Astrocyte (in vitro differentiated cells and primary cell): Measurements from ENCODE around the gene DYNC1I1. TPM values are rescaled to one million over a fixed set of nuclear protein-coding genes. Genes with fewer than 3 reads are reported as not detected.

Experiments used
- DNase-seq: peaks from one replicate; pipeline ENCODE4 v3.0.0-alpha.2; 2010; ENCODE audit warnings: low read depth
- FAIRE-seq: peaks from 2 replicates; lab custom pipeline; 2011; peaks lifted over from hg19 to GRCh38; lab: Jason Lieb, UNC
- H2AFZ ChIP-seq: 2 replicates; pipeline ENCODE4 v1.6.0; 2012; ENCODE audit warnings: low read depth, low read length, inconsistent platforms
- H3K27ac ChIP-seq: 2 replicates; pipeline ENCODE4 v1.5.1; 2011; ENCODE audit warnings: low read depth, low read length, inconsistent platforms
- H3K27me3 ChIP-seq: 2 replicates; pipeline ENCODE4 v1.6.0; 2011; ENCODE audit warnings: low read length, inconsistent platforms; ENCODE audit not compliant: insufficient read depth
- H3K36me3 ChIP-seq: 2 replicates; pipeline ENCODE4 v1.5.1; 2011; ENCODE audit warnings: low read length, inconsistent platforms; ENCODE audit not compliant: insufficient read depth
- H3K4me1 ChIP-seq: 2 replicates; pipeline ENCODE4 v1.5.1; 2011; ENCODE audit warnings: low read length, inconsistent platforms; ENCODE audit not compliant: insufficient read depth
- H3K4me2 ChIP-seq: 2 replicates; pipeline ENCODE4 v1.6.0; 2012; ENCODE audit warnings: low read length, inconsistent platforms
- H3K4me3 ChIP-seq: 2 replicates; pipeline ENCODE4 v1.5.1; 2011; ENCODE audit warnings: low read depth, mild to moderate bottlenecking, low read length, inconsistent platforms; ENCODE audit not compliant: insufficient read depth
- H3K79me2 ChIP-seq: 2 replicates; pipeline ENCODE4 v1.6.0; 2012; ENCODE audit warnings: mild to moderate bottlenecking, low read length, inconsistent platforms; ENCODE audit not compliant: insufficient read depth
- H3K9ac ChIP-seq: 2 replicates; pipeline ENCODE4 v1.6.0; 2012; ENCODE audit warnings: mild to moderate bottlenecking, low read length, inconsistent platforms
- H3K9me3 ChIP-seq: 2 replicates; pipeline ENCODE4 v1.5.1; 2012; ENCODE audit warnings: low read depth, mild to moderate bottlenecking, low read length, inconsistent platforms; ENCODE audit not compliant: insufficient read depth
- H4K20me1 ChIP-seq: 2 replicates; pipeline ENCODE4 v1.6.0; 2012; ENCODE audit warnings: low read length, inconsistent platforms; ENCODE audit not compliant: insufficient read depth
- H3K27ac Mint-ChIP-seq: one replicate; pipeline ENCODE4 v1.8.0; 2021; ENCODE audit warnings: mild to moderate bottlenecking, mixed read lengths; ENCODE audit not compliant: unreplicated experiment
- H3K27me3 Mint-ChIP-seq: one replicate; pipeline ENCODE4 v1.8.0; 2021; ENCODE audit warnings: low read depth, mixed read lengths; ENCODE audit not compliant: unreplicated experiment
- H3K36me3 Mint-ChIP-seq: one replicate; pipeline ENCODE4 v1.8.0; 2021; ENCODE audit warnings: low read depth, mixed read lengths; ENCODE audit not compliant: unreplicated experiment
- H3K4me1 Mint-ChIP-seq: one replicate; pipeline ENCODE4 v1.8.0; 2021; ENCODE audit warnings: low read depth, mixed read lengths; ENCODE audit not compliant: unreplicated experiment
- H3K4me3 Mint-ChIP-seq: one replicate; pipeline ENCODE4 v1.8.0; 2021; ENCODE audit warnings: mild to moderate bottlenecking, moderate library complexity, mixed read lengths; ENCODE audit not compliant: unreplicated experiment
- H3K9me3 Mint-ChIP-seq: one replicate; pipeline ENCODE4 v1.8.0; 2021; ENCODE audit warnings: mild to moderate bottlenecking, mixed read lengths; ENCODE audit not compliant: unreplicated experiment
- EZH2 ChIP-seq: IDR thresholded peaks from 2 replicates; pipeline ENCODE4 v1.6.1; 2012; ENCODE audit warnings: mild to moderate bottlenecking, low read length, inconsistent platforms; ENCODE audit not compliant: insufficient read depth
- total RNA-seq: library from RNA; stranded (reverse); gene quantifications from 2 replicates; pipeline ENCODE4 v1.2.1, GENCODE V29; 2021
- TF ChIP-seq, protein P1 (sequence below): IDR thresholded peaks from 2 replicates; pipeline ENCODE4 v1.5.1; 2011; ENCODE audit warnings: low read depth, mild to moderate bottlenecking, inconsistent platforms, low read length, moderate library complexity; ENCODE audit not compliant: insufficient read depth

DYNC1I1 gene
- total RNA-seq, 1 donor from 2014 or later: 3.2 TPM

DNA sequence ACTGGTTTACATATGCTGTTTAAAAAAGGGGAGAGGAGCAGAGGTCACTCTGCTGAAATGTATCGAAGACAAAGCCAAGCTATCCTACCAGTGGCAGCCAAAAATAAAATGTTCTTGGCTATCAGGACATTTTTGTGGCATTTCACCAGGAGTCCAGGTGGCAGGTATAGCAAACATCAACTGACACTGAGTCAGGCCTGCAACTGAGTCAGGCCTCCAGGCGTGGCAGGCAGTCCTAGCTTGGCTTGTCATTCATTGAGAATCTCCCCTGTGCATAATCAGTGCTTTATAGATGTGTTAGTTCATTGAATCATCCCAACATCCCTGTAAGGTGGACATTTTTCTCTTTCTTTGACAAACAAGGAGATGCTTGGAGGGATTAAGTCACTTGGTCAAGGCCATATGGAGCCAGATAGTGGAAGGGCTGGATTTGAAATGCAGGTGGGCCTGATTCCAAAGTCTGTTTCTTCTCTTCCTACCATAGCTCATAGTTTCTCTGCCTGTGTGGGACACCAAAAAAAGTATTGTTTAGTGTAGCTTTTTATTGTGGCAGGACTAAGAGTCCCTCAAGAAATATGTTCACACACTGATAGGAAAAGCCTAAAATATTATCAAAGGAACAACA lies 4.3 kb downstream of the DYNC1I1 start:
- peaks cover 2% of the 10 kb centered on the region for H3K36me3 Mint-ChIP-seq
- H3K4me1 Mint-ChIP-seq: peaks cover 2% of the 10 kb centered on the region

DNA sequence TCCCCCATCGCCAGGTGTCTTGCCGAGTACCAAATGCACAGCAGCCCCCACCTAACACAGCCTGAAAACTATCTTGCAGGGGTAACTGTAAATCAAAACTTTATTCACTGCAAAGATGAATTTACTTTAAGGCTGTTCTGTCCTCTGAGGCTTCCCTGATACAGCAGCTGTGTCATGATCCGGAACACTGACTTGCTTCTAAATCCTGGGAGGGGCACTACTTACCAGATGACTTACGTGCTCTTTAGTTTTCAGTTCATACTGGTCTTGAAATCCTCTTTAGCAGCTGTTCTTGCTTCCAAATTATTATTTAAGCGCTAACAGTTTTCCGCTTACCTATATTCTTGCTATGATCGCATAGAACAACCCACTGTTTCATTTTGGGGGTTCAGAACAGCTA lies 4.9 kb downstream of the DYNC1I1 start:
- H3K9me3 Mint-ChIP-seq: no peaks in the 10 kb centered on the region
- Histone ChIP-seq H3K4me2 (no peak overlapping the region), H3K9ac (no peak overlapping the region), H3K4me1 (peaks cover 3% of the 10 kb centered on the region), H3K27ac (no peak overlapping the region), H3K36me3 (no peaks in the 10 kb centered on the region), H3K27me3 (no peaks in the 10 kb centered on the region), H3K9me3 (no peaks in the 10 kb centered on the region), H2AFZ (no peak overlapping the region), H4K20me1 (no peaks in the 10 kb centered on the region), H3K79me2 (no peaks in the 10 kb centered on the region), H3K4me3 (no peak overlapping the region)
- H3K27ac Mint-ChIP-seq: no peak overlapping the region
- TF ChIP-seq, protein P1, sequence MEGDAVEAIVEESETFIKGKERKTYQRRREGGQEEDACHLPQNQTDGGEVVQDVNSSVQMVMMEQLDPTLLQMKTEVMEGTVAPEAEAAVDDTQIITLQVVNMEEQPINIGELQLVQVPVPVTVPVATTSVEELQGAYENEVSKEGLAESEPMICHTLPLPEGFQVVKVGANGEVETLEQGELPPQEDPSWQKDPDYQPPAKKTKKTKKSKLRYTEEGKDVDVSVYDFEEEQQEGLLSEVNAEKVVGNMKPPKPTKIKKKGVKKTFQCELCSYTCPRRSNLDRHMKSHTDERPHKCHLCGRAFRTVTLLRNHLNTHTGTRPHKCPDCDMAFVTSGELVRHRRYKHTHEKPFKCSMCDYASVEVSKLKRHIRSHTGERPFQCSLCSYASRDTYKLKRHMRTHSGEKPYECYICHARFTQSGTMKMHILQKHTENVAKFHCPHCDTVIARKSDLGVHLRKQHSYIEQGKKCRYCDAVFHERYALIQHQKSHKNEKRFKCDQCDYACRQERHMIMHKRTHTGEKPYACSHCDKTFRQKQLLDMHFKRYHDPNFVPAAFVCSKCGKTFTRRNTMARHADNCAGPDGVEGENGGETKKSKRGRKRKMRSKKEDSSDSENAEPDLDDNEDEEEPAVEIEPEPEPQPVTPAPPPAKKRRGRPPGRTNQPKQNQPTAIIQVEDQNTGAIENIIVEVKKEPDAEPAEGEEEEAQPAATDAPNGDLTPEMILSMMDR: no peak
- no peak for TF ChIP-seq EZH2
- H3K36me3 Mint-ChIP-seq: peaks cover 2% of the 10 kb centered on the region
- peaks cover 11% of the 10 kb centered on the region for H3K27me3 Mint-ChIP-seq
- H3K4me3 Mint-ChIP-seq: no peak overlapping the region
- FAIRE-seq (no peak), DNase-seq (no peak)
- H3K4me1 Mint-ChIP-seq: peaks cover 2% of the 10 kb centered on the region

More for the DNA sequence above, 4.3 kb downstream of the DYNC1I1 start:
- Mint-ChIP-seq H3K4me3 (no peak overlapping the region), H3K27ac (no peak overlapping the region), H3K9me3 (no peaks in the 10 kb centered on the region), H3K27me3 (peaks cover 11% of the 10 kb centered on the region)
- no peak for FAIRE-seq
- H3K4me2 ChIP-seq: no peak overlapping the region
- no peaks in the 10 kb centered on the region for H3K27me3 ChIP-seq
- H3K27ac ChIP-seq: no peak overlapping the region
- H2AFZ ChIP-seq: no peak overlapping the region
- TF ChIP-seq EZH2: no peak
- TF ChIP-seq, protein P1: no peak
- H3K9me3 ChIP-seq: no peaks in the 10 kb centered on the region
- H4K20me1 ChIP-seq: no peaks in the 10 kb centered on the region
- no peak overlapping the region for H3K9ac ChIP-seq
- H3K4me3 ChIP-seq: no peak overlapping the region
- H3K4me1 ChIP-seq: peaks cover 6% of the 10 kb centered on the region
- DNase-seq: no peak
- no peaks in the 10 kb centered on the region for H3K79me2 ChIP-seq
- H3K36me3 ChIP-seq: no peaks in the 10 kb centered on the region

DNA sequence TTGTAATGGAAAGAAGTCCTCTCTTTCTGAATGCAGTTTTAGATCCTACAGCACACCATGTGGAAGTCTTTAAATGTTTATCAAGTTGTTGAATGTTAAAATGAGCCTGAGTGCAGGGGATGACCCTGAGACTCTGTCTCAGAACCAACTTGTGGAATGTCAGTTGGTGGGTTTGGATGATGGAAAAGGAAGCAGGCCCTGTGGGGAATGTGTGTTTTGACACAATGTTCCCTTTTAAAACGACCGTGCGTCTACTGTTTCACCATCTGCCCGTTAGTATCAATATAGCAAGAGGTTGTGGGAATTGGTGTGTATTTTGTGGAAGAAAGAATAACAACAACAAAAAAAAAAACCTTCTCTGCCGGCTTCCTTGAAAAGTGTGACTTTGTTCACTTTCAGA lies 8.3 kb downstream of the DYNC1I1 start:
- no peak for FAIRE-seq
- Histone ChIP-seq H3K9ac (no peak overlapping the region), H3K4me2 (no peak overlapping the region), H3K4me3 (no peak overlapping the region), H3K27ac (no peak overlapping the region), H4K20me1 (no peaks in the 10 kb centered on the region), H3K9me3 (no peaks in the 10 kb centered on the region), H3K27me3 (no peaks in the 10 kb centered on the region), H3K4me1 (no peaks in the 10 kb centered on the region), H2AFZ (no peak overlapping the region), H3K36me3 (no peaks in the 10 kb centered on the region), H3K79me2 (no peaks in the 10 kb centered on the region)
- Mint-ChIP-seq H3K4me1 (no peaks in the 10 kb centered on the region), H3K27me3 (peaks cover 2% of the 10 kb centered on the region), H3K36me3 (peaks cover 5% of the 10 kb centered on the region), H3K9me3 (no peaks in the 10 kb centered on the region), H3K27ac (no peak overlapping the region), H3K4me3 (no peak overlapping the region)
- DNase-seq: no peak
- TF ChIP-seq, protein P1: no peak
- no peak for TF ChIP-seq EZH2
